NOMO-1 treated with dmso at 0.1 percent for 144 hours (cell line): ENCODE data around the gene CDK19.
"Not testable (repeated sequence)": the region's sequence is repeated elsewhere in the genome, so short reads cannot be mapped to it uniquely, and the experiment has no call there.

Source experiments
- DNase-seq: peaks from one replicate; lab custom pipeline; 2025; ENCODE audit not compliant: unreplicated experiment; lab: John Stamatoyannopoulos, UW

Gene CDK19

DNA sequence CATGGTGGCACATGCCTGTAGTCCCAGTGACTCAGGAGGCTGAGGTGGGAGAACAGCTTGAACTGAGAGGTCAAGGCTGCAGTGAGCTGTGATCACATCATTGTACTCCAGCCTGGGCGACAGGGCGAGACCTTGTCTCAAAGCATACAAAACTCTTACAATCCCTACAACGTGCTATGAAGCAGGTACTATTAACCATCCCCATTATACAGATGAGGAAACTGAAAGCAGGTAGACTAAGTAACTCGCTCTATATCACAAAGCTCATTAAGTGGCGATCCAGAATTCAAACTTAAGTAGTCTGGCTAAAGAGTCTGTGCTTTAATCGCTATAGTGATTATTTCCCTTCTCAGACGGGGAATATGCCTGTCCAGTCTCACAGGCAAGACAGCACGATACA lies 54.7 kb downstream of the CDK19 start:
- DNase-seq, result no peak

DNA sequence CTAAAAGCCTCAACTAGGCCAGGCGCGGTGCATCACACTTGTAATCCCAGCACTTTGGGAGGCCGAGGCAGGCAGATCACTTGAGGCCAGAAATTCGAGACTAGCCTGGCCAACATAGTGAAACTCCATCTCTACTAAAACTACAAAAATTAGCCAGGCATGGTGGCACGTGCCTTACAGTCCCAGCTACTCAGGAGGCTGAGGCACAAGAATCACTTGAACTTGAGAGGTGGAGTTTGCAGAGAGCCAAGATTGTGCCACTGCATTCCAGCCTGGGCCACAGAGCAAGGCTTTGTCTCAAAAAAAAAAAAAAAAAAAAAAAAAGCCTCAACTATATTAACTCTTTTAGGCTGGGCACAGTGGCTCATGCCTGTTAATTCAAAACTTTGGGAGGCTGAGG lies 55.2 kb downstream of the CDK19 start:
- DNase-seq, result not testable (repeated sequence)

DNA sequence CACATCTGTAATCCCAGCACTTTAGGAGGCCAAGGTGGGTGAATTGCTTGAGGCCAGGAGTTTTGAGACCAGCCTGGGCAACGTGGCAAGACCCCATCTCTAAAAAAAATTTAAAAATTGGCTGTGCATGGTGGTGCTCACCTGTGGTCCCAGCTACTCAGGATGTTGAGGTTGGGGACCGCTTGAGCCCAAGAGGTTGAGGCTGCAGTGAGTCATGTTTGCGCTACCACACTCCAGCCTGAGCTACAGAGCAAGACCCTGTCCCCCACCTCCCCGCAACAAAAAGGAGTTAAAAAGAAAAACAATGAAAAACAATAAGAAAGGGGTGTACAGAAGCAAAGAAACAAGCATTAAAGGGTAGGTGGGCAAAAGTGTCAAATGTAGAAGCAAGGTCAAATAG lies 57.3 kb downstream of the CDK19 start:
- DNase-seq, result no peak

DNA sequence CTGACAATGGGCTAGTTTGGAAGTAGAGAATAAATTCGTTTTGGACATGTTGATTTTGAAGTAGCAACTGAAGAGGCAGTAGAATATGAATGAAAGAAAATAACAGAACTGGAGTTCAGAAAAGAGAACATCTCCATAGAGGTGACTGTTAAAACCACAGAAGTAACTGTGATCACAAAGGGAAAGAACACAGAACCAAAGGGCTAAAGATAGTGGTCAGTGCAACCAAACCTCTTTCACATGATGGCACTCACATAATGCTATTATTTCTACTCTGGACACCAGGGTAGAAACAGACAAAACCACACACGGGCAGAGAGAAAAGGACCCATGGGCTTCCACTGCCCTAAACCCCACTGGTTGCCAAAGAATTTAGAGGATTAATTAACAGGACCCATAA lies 58.5 kb downstream of the CDK19 start:
- DNase-seq, result no peak

DNA sequence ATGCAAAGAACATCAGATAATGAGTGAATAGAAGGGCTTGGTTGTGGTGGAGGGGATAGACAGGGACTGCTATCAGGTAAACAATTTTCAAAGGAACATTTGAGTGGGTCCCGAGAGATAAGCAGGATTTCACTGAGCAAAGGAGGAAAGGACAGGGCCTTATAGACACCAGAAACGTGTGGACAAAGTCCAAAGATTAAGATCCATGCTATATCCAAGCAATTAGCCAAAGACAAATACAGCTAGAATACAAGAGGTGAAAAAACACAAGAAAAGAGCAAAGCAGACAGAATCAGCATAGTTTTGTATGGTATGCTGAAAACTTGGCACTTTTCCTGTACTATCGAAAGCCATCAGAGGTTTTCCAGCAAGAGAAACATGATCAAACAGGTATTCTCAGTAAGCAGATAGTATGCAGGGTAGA lies 59.8 kb downstream of the CDK19 start:
- no peak for DNase-seq

DNA sequence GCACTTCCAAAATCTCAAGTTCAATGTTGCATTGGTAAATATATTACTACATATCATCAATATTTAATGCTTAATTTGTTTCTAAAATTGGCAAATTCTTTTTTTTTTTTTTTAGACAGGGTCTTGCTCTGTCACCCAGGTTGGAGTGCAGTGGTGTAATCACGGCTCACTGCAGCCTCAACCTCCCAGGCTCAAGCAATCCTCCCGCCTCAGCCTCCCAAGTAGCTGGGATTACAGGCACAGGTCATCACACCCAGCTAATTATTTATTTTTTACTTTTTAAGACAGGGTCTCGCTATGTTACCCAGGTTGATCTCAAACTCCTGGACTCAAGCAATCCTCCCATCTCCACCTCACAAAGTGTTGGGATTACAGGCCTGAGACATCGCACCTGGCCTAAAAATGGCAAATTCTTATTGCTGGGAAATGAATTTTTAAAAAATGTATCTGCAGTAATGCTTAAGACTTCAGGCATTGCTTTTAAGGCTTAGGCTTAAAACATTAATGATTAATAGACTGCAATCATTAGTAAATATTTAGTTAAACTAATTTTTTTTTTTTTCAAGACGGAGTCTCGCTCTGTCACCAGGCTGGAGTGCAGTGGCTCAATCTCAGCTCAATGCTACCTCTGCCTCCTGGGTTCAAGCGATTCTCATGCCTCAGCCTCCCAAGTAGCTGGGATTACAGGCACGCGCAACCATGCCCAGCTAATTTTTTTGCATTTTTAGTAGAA lies 61.2 kb downstream of the CDK19 start:
- not testable (repeated sequence) for DNase-seq

DNA sequence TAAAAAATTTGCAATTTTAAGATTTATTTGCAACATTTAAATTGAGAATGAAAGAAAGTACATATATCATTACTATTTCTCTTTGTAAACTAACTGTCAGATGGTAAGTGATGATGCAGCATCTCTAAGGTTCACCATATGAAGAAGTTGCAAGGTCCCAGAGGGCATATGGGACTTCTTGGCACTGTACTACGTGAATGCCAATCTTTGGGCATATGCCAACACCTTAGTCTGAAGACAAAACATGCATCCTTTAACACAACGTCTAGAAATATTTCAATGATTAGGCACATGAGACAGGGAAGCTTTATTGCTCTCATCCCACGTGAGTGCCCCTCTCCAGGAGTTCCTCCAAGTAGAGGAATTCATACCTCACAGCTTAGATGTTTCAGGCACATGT lies 66.8 kb downstream of the CDK19 start:
- DNase-seq, result no peak

DNA sequence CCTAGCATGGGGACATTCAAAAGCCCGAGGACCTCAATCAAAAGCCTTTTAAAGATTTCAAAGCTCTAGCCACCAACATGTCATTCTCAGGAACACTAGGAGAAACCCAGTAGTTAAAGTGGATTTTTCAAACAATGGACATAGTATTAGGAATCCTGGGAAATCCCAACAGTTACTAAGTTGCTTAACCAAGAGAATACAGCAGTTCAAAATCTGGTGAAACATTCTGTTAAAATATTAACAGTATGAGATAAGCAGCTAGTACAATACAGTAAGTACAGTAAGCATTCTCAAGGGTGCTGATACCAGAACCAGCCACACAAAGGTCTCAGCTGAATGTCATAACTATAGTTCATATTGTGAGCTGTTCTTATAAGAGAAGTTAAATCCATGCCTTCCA lies 68.6 kb downstream of the CDK19 start:
- no peak for DNase-seq

DNA sequence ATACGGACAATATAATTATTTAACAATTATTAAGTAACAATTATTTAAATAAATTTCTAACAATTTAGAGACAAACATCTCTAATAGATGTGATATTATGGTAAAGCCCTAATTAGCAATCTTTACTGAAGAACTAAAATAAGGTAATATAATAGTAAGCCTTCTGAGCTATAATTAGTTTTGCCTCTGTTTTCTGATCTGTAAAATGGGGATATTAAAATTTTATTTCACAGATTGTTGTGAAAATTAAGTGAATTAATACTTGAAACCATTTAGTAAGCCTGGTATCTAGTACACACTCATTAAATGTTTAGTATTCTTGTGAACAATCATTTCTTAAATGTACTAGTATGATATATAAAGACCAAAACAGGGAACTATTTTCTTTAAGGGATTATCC lies 70.3 kb downstream of the CDK19 start:
- no peak for DNase-seq

DNA sequence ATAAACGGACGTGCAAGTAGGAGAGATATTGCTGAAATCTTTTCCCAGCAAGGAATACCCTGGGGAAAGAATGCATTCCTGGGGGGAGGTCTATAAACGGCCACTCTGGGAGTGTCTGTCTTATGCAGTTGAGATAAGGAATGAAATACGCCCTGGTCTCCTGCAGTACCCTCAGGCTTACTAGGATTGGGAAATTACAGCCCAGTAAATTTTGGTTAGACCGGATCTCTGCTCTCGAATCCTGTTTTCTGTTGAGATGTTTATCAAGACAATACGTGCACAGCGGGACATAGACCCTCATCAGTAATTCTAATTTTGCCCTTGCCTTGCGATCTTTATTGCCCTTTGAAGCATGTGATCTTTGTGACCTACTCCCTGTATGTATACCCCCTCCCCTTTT lies 72.7 kb downstream of the CDK19 start:
- DNase-seq, result not testable (repeated sequence)

DNA sequence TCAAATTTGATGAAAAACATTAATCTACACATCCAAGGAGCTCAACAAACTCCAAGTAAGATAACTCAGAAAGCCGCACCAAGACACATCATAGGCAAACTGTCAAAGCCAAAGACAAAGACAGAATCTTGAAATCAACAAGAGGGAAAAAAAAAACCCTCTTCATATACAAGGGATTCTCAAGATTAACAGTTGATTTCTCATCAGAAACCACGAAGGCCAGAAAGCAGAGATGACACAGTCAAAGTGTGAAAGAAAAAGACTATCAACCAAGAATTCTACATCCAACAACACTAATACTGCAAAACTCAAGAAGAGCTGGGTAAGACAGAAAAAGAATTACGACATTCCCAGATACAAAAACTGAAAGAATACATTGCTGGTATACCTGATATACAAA lies 73.8 kb downstream of the CDK19 start:
- no peak for DNase-seq

DNA sequence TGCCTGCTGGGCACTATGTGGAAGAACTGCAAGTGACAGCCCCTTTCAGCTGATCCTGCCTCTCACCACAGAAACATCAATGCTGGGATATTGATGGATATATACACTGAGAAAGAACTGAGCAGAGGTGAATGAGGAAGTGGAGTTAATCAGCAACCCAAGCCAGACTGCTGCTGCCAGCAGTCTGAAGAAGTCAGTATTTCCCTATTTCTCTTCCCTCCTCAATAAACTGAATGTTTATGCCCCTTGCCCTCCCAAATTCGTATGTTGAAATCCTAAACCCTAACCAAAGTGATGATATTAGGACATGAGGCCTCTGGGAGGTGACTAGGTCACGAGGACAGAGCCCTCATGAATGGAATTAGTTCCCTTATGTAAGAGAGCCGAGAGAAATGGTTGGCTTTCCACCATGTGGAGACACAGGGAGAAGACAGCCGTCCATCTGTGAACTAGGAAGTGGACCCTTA lies 76.3 kb downstream of the CDK19 start:
- peak; percentile 91 for DNase-seq

DNA sequence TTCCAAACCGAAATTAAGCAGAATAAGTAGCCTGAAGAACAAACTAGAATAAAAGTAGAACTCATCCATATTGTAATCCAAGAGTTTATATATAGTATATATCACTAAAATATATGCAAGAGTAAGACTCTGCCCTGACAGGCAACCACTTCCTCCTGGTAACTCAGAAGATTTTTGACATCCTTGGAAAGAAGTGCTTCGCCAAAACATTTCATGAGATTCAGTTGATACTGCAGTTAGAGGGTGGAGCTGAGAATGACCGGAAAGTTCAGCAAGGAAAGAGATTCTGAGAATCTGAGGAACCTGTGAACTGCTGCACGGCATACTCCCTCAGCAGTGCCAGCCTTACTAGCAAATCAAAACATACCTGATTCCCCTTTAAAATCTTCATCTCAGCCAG lies 79.6 kb downstream of the CDK19 start:
- no peak for DNase-seq

DNA sequence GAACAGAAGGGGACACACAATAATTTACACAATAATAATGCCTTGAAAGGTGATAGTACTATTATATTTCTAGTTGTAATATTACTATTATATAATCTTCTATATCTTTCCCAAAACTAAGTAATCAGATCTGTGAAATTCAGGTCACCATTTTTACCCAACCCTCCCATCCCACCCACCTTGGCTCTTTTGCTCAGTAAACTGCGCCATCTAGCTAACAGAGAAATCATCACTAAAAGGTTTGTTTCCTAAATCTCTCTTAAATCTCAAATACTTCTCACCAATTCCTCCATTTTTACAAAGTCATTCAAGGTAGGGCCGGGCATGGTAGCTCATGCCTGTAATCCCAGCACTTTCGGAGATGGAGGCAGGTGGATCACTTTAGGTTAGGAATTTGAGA lies 83.4 kb downstream of the CDK19 start:
- DNase-seq, result no peak

DNA sequence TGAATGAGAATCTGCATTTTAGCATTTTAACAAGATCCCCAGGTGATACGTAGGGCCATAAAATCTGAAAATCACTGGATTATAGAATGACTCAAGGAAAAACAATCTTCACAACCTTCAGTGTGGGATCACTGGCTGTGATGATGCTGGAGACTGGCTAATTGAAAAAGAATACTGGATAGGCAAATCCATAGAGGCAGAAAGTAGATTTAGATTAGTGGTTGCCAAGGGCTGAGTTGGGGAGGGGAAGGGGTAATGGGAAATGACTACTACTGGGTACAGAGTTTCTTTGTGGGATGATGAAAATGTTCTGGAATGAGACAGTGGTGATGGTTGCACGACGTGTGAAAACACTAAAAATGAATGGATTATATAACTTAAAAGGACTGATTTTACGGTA lies 84.1 kb downstream of the CDK19 start:
- DNase-seq, result no peak

DNA sequence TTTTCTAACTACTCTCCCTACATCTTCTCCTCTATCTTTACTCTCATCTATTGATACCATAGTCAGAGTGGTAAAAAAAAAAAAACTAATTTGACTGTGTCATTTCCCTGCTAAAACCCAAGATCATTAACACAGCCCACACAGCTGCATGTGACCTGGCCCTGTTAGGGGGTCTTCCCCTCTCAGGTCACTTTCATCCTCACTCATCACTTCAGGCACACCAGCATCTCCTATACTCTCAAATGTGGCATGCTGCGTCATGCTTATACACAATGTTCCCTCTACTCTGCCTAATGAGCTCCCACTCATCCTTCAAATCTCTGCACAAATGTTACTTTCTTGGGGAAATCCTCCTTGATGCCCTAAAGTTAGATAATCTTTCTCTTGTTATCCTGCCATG lies 86.8 kb downstream of the CDK19 start:
- DNase-seq, result no peak

DNA sequence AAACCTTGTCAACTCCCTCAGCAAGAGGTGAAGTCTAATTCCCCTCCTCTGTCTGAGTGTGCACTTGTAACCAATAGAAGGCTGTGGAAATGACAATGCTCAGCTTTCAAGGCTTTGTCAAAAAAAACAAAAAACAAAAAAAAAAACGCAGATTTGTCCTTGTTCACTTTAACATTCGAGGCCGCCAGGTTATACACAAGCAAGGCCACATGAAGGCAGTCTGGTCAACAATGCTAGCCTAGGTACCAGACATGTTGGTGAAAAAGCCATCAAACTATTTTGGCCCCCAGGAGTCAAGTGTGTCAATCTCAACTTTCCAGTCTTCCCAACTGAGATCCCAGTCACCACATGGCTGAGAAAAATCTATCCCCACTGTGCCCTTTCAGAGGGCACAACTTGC lies 92.3 kb downstream of the CDK19 start:
- DNase-seq, result no peak

DNA sequence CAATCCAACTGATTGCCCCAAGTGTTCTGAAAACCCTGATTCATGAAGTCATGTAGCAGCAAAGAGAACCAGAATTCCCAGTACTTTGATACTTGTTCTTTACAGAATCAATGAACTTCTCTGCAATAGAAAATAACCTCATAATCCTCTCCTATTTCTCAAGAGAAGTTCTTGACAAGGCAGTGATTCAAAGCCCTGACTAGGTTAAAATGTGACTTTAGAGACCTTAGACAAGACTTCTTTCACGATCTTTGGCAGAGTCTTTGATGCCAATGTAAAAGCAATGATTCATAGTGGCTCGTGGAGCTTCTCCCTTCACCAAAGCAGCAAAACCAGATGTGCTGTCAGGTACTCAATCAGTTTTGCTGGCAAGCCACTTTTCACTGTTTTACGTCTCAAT lies 95.2 kb downstream of the CDK19 start:
- DNase-seq, result no peak

DNA sequence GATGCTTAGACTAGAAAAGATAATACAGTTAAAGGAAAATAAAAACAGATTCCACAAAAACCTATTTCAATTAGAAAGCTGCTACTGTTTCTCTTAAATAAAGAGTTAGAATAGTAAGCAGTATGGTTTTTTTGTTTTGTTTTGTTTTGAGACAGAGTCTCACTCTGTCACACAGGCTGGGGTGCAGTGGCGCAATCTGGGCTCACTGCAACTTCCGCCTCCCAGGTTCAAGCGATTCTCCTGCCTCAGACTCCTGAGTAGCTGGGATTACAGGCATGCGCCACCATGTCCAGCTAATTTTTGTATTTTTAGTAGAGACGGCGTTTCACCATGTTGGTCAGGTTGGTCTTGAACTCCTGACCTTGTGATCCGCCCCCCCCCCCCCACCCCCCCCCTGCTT lies 95.7 kb downstream of the CDK19 start:
- not testable (repeated sequence) for DNase-seq

DNA sequence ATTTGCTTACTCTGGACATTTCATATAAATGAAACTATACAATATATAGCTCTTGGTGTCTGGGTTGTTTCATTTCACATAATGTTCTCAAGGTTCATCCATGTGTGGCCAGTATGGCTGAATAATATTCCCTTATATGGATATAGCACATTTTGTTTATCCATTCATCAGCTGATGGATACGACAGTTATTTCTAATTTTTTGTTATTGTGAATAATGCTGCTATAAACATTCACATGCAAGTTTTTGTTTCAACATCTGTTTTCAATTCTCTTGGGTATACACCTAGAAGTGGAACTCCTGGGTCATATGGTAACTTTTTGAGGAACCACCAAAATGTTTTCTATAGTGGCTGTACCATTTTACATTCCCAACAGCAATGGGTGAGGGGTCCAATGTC lies 101.1 kb downstream of the CDK19 start:
- no peak for DNase-seq

DNA sequence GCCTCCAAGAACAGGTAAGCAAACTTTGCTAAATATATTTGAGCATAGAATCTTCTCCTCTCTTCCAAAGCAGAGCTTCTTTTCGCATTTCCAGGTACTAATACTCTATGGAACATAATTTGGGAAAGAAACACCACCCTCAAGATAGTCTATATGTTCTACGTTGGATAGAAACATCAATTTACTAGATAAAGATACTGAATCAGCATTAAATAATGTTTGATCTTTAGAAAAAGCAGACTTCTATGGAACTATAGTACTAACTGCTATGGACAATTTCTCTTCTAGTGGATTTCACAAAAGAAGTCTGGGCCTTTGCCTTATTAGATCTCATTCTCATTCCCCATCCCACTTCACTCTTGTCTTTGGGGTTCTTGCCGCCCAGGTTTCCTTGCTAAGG lies 103.0 kb downstream of the CDK19 start:
- no peak for DNase-seq

DNA sequence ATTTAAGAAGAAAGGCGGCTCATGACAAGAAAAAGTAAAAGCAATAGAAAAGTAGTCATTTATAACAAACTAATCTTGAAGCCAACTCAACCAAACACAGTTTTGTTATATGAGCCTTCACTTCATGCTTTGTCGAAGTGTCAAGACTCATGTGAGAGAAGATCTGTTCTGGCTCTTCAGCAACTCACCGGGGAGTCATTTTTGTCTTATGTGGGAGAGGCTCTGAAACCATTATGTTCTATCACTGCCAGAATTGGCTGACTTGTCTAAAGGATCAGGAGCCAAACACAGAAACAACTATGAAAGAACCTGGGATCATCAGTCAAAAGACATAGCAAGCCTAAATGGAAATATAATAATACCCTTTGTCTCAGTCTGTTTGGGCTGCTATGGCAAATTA lies 105.2 kb downstream of the CDK19 start:
- DNase-seq, result no peak

DNA sequence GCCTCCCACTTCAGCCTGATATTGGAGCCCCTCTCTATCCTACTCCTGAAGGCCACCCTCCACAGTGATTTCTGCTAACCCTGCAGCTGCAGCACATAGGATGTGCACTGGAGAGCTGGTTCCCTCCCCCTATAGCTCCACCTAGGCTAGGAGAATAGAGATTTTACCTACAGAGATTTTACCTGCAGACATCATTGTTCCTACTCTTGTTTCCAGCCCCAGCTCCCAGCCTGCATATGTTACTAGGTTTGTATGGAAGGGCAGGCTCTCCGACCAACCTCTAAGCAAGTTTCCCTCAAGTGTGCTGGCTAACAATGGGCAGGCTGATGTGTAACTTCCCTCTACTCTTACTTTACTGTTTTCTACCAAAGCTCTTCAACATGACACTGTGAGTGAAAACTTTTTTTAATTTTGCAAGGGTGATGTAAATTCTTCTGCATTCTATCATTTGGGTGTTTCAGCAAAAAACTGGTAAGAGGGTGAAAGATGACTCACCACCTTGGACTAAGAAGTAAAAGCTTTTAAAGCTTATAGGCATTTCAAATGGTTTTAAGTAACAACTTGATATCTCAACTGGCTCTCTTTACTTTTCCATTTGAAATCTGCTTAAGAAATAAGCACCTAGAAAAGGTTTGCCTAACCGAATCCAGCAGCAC lies 106.8 kb downstream of the CDK19 start:
- DNase-seq, result no peak
